HCT116 (cell line): ENCODE results near the gene PDCD2. TPM values are rescaled to one million over a fixed set of nuclear protein-coding genes. Genes with fewer than 3 reads are reported as not detected.

Experiments
- ATAC-seq: fragments of 200-7000 bp; cut with Tn5 transposase; 2 replicates; pipeline ENCODE4 v1.9.1; 2020; ENCODE audit warnings: mild to moderate bottlenecking, moderate library complexity
- BruUV-seq: library from RNA; stranded (reverse); fragments of 400-500 nt; replicated peaks from 2 replicates; lab custom pipeline; 2021; lab: Mats Ljungman, UMichigan
- CTCF ChIA-PET: fragments of 300-600 bp; sonication (Branson Sonifier 250); formaldehyde crosslinking; loops from one replicate; lab custom pipeline; 2021; ENCODE audit warnings: antibody characterized with exemption; lab: Charles Lee
- POLR2A ChIA-PET: fragments of 300-600, 350-600 bp; sonication (Branson Sonifier 250); formaldehyde crosslinking; loops from one replicate; lab custom pipeline; 2021; ENCODE audit warnings: antibody characterized with exemption; lab: Charles Lee
- RAD21 ChIA-PET, 2 experiments: fragments of 300-600 bp; sonication (Branson Sonifier 250); formaldehyde crosslinking; loops; one replicate each; lab custom pipeline; 2023; ENCODE audit warnings: low total read pairs in 2 of 2; ENCODE audit not compliant: uncharacterized antibody in 2 of 2, unreplicated experiment in 2 of 2, low non-redundant PET in 1 of 2; lab: Charles Lee
- DNase-seq: peaks from one replicate; pipeline ENCODE4 v3.0.0-alpha.2; 2010; ENCODE audit warnings: low read depth, low spot score
- H2AFZ ChIP-seq: fragments of 200-600 bp; shearing (Covaris generic), sonication (generic); 2 replicates; pipeline ENCODE4 v1.6.1; 2017; ENCODE audit warnings: low read depth, mixed run types, mixed read lengths, antibody characterized with exemption, low read length; ENCODE audit not compliant: poor library complexity, severe bottlenecking
- H3K27ac ChIP-seq: 2 replicates; pipeline ENCODE4 v1.5.1; 2012; ENCODE audit warnings: low read depth, low read length
- H3K27me3 ChIP-seq: fragments of 200-600 bp; sonication (generic); 2 replicates; pipeline ENCODE4 v1.6.1; 2016; ENCODE audit warnings: mixed run types, low read length, mixed read lengths; ENCODE audit not compliant: insufficient read depth
- H3K36me3 ChIP-seq, 2 experiments: fragments of 200-500 bp in 1 of 2; fragments of 200-600 bp in 1 of 2; sonication (Bioruptor generic) in 1 of 2; sonication (generic) in 1 of 2; 2 replicates each; pipeline versions ENCODE4 v1.5.1 to v1.6.1; 2014 to 2016; ENCODE audit warnings: low read length in 2 of 2, inconsistent platforms in 1 of 2, mixed read lengths in 1 of 2, mixed run types in 1 of 2; ENCODE audit not compliant: insufficient read depth in 2 of 2, control insufficient read depth in 1 of 2
- H3K4me1 ChIP-seq, 2 experiments: fragments of 200-600 bp in 1 of 2; sonication (generic) in 1 of 2; 2 replicates each; pipeline versions ENCODE4 v1.5.1 to v1.6.1; 2012 to 2017; ENCODE audit warnings: low read length in 2 of 2, inconsistent platforms in 1 of 2, mild to moderate bottlenecking in 1 of 2, mixed read lengths in 1 of 2, mixed run types in 1 of 2, moderate library complexity in 1 of 2; ENCODE audit not compliant: insufficient read depth in 2 of 2, control insufficient read depth in 1 of 2
- H3K4me2 ChIP-seq: fragments of 200-600 bp; sonication (generic); 2 replicates; pipeline ENCODE4 v1.6.1; 2017; ENCODE audit warnings: mixed run types, low read length, mixed read lengths
- H3K4me3 ChIP-seq, 2 experiments: fragments of 200-600 bp in 1 of 2; sonication (generic) in 1 of 2; replicated peaks in 1 of 2; 2 replicates each; pipeline ENCODE4 v1.5.1; 2011 to 2016; ENCODE audit warnings: low read length in 2 of 2, control low read depth in 1 of 2, low read depth in 1 of 2, mild to moderate bottlenecking in 1 of 2, mixed read lengths in 1 of 2, mixed run types in 1 of 2
- H3K79me2 ChIP-seq: fragments of 200-600 bp; sonication (generic); 2 replicates; pipeline ENCODE4 v1.6.1; 2017; ENCODE audit warnings: mild to moderate bottlenecking, mixed run types, low read length, moderate library complexity, mixed read lengths; ENCODE audit not compliant: insufficient read depth
- H3K9ac ChIP-seq: fragments of 200-600 bp; sonication (generic); 2 replicates; pipeline ENCODE4 v1.6.1; 2016; ENCODE audit warnings: low read length, mixed read lengths
- H3K9me2 ChIP-seq: fragments of 200-600 bp; sonication (generic), shearing (Covaris generic); 2 replicates; pipeline ENCODE4 v1.6.1; 2017; ENCODE audit warnings: mixed run types, mild to moderate bottlenecking, moderate library complexity; ENCODE audit not compliant: insufficient read depth
- H3K9me3 ChIP-seq, 2 experiments: fragments of 200-500 bp in 1 of 2; fragments of 200-600 bp in 1 of 2; sonication (Bioruptor generic) in 1 of 2; sonication (generic) in 1 of 2; 2 replicates each; pipeline ENCODE4 v1.6.1; 2014 to 2017; ENCODE audit warnings: low read length in 2 of 2, mixed read lengths in 2 of 2, inconsistent platforms in 1 of 2, low read depth in 1 of 2, mild to moderate bottlenecking in 1 of 2, mixed run types in 1 of 2, moderate library complexity in 1 of 2; ENCODE audit not compliant: control insufficient read depth in 1 of 2, insufficient read depth in 1 of 2
- H4K20me1 ChIP-seq: fragments of 200-600 bp; sonication (generic), shearing (Covaris generic); 2 replicates; pipeline ENCODE4 v1.6.1; 2017; ENCODE audit warnings: mixed run types, mild to moderate bottlenecking, moderate library complexity; ENCODE audit not compliant: insufficient read depth
- CBX3 ChIP-seq: IDR thresholded peaks from 2 replicates; pipeline ENCODE4 v1.6.1; 2012; ENCODE audit warnings: low read depth
- CEBPB ChIP-seq: IDR thresholded peaks from 2 replicates; pipeline ENCODE4 v1.6.1; 2012; ENCODE audit warnings: low read depth
- CTCF ChIP-seq, 3 experiments: fragments of 200-600 bp in 1 of 3; sonication (generic) in 1 of 3; IDR thresholded peaks in 2 of 3; conservative IDR thresholded peaks in 1 of 3; 2 replicates each; pipeline ENCODE4 v1.5.1; 2012 to 2017; ENCODE audit warnings: low read depth in 2 of 3, low read length in 2 of 3, antibody characterized with exemption in 1 of 3, borderline replicate concordance in 1 of 3, control low read depth in 1 of 3, mild to moderate bottlenecking in 1 of 3, mixed read lengths in 1 of 3, mixed run types in 1 of 3, moderate library complexity in 1 of 3; ENCODE audit not compliant: insufficient read depth in 1 of 3
- EGR1 ChIP-seq: IDR thresholded peaks from 2 replicates; pipeline ENCODE4 v1.6.1; 2012; ENCODE audit warnings: low read depth
- ELF1 ChIP-seq: IDR thresholded peaks from 2 replicates; pipeline ENCODE4 v1.6.1; 2012; ENCODE audit warnings: low read depth, borderline replicate concordance
- EZH2 ChIP-seq: fragments of 200-600 bp; sonication (generic); IDR thresholded peaks from 2 replicates; pipeline ENCODE4 v1.6.1; 2017; ENCODE audit warnings: antibody characterized with exemption, mixed run types
- EZH2phosphoT487 ChIP-seq: fragments of 200-600 bp; IDR thresholded peaks from 2 replicates; pipeline ENCODE4 v1.6.1; 2018; ENCODE audit warnings: antibody characterized with exemption, borderline replicate concordance
- JUND ChIP-seq: IDR thresholded peaks from 2 replicates; pipeline ENCODE4 v1.6.1; 2012
- REST ChIP-seq: IDR thresholded peaks from 2 replicates; pipeline ENCODE4 v1.6.1; 2012; ENCODE audit warnings: low read depth
- TCF7L2 ChIP-seq: IDR thresholded peaks from 2 replicates; pipeline ENCODE4 v1.7.0; 2011; ENCODE audit warnings: borderline replicate concordance, inconsistent platforms; ENCODE audit not compliant: insufficient read depth, insufficient read length; ENCODE audit errors: extremely low read depth
- ZBTB33 ChIP-seq: IDR thresholded peaks from 2 replicates; pipeline ENCODE4 v1.6.1; 2011; ENCODE audit warnings: mild to moderate bottlenecking, low read length, moderate library complexity; ENCODE audit not compliant: insufficient replicate concordance; ENCODE audit errors: extremely low read depth
- ZFX ChIP-seq: fragments of 450-650 bp; IDR thresholded peaks from 2 replicates; pipeline ENCODE4 v1.6.1; 2017
- ZNF274 ChIP-seq: fragments of 200-500 bp; sonication (Bioruptor generic); IDR thresholded peaks from 2 replicates; pipeline ENCODE4 v1.6.1; 2014; ENCODE audit warnings: mild to moderate bottlenecking, low read depth, low read length, inconsistent platforms
- intact Hi-C: fragments of 100-400 bp; cut with micrococcal nuclease; formaldehyde crosslinking; loops from 2 replicates; pipeline ENCODE4 v1.10.0; 2022
- total RNA-seq: library from RNA; stranded (reverse); gene quantifications from one replicate; pipeline ENCODE4 v1.2.1, GENCODE V29; 2021; ENCODE audit not compliant: unreplicated experiment

The PDCD2 gene
- total RNA-seq, 1 experiment from 2014 or later = 127 TPM

- TF ChIP-seq ZFX = no peak
- TF ChIP-seq EGR1 = no peak
- TF ChIP-seq CBX3 = no peak
- no peak for TF ChIP-seq REST
- TF ChIP-seq ZNF274 = no peak
- TF ChIP-seq JUND = no peak
- TF ChIP-seq, all 23 proteins: peak for 0
Measured at GRCh38 chr6:170537329-170537728, 47.1 kb downstream of the PDCD2 start (continued).

- peaks cover 17% of the 10 kb centered on the region for H4K20me1 ChIP-seq
Measured at GRCh38 chr6:170536671-170537070, 47.8 kb downstream of the PDCD2 start.

More at GRCh38 chr6:170536671-170537070, 47.8 kb downstream of the PDCD2 start:
- no peak for DNase-seq
- Histone ChIP-seq H3K27ac (no peak overlapping the region), H3K4me2 (no peak overlapping the region), H3K4me1 (no peaks in the 10 kb centered on the region), H3K9me2 (no peaks in the 10 kb centered on the region), H3K79me2 (peaks cover 62% of the 10 kb centered on the region), H3K4me3 (no peak overlapping the region), H2AFZ (no peak overlapping the region), H3K9me3 (no peaks in the 10 kb centered on the region), H3K9ac (no peak overlapping the region), H3K27me3 (no peaks in the 10 kb centered on the region), H3K36me3 (peaks cover 70 to 76% of the 10 kb centered on the region in 2 experiments)
- RAD21 ChIA-PET = no interaction called here
- BruUV-seq = no TSS peak
- POLR2A ChIA-PET = no interaction called here
- ATAC-seq = no peak
- no peak for TF ChIP-seq CTCF (IDR thresholded peaks at IDR 0.05 in 2 of 3, conservative IDR thresholded peaks at IDR 0.05 in 1 of 3; ENCODE audit: borderline replicate concordance in 1 of 3, insufficient read depth in 1 of 3, low read depth in 2 of 3, low read length in 2 of 3)
- TF ChIP-seq EZH2phosphoT487 = no peak
- no peak for TF ChIP-seq EGR1
- no peak for TF ChIP-seq ZNF274
- no peak for TF ChIP-seq ELF1
- TF ChIP-seq CEBPB = no peak
- TF ChIP-seq EZH2 = no peak
- TF ChIP-seq ZBTB33 = no peak
- TF ChIP-seq TCF7L2 = no peak
- intact Hi-C loops = no loop called here
- CTCF ChIA-PET = no interaction called here
